Neural progenitor cell (in vitro differentiated cells): ENCODE data around the gene DDX10.

Experiments used
- EZH2 ChIP-seq: fragments of 200-600 bp; sonication (generic); IDR thresholded peaks from 2 replicates; pipeline ENCODE4 v1.6.1; 2017; ENCODE audit warnings: antibody characterized with exemption, mild to moderate bottlenecking, moderate library complexity
- TF ChIP-seq, protein P1 (sequence below): fragments of 200-600 bp; sonication (generic); IDR thresholded peaks from 2 replicates; pipeline ENCODE4 v1.5.1; 2017; ENCODE audit warnings: antibody characterized with exemption, mild to moderate bottlenecking

DNA sequence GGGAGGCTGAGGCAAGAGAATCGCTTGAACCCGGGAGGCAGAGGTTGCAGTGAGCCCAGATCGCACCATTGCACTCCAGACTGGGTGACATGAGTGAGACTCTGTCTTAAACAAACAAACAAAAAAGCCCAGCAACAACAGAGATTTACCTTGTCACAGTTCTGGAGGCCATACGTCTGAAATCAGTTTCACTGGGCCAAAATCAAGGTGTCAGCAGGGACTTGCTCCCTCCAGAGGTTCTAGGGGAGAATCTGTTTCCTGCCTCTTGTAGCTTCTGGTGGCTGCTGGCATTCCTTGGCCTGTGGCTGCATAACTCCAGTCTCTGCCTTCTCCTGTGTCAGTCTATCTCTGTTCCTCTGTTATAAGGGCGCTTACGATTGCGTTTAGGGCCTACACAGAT lies 1.5 kb downstream of the DDX10 start:
- TF ChIP-seq, protein P1, sequence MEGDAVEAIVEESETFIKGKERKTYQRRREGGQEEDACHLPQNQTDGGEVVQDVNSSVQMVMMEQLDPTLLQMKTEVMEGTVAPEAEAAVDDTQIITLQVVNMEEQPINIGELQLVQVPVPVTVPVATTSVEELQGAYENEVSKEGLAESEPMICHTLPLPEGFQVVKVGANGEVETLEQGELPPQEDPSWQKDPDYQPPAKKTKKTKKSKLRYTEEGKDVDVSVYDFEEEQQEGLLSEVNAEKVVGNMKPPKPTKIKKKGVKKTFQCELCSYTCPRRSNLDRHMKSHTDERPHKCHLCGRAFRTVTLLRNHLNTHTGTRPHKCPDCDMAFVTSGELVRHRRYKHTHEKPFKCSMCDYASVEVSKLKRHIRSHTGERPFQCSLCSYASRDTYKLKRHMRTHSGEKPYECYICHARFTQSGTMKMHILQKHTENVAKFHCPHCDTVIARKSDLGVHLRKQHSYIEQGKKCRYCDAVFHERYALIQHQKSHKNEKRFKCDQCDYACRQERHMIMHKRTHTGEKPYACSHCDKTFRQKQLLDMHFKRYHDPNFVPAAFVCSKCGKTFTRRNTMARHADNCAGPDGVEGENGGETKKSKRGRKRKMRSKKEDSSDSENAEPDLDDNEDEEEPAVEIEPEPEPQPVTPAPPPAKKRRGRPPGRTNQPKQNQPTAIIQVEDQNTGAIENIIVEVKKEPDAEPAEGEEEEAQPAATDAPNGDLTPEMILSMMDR, result no peak
- TF ChIP-seq EZH2, result no peak
